Type B pancreatic cell (in vitro differentiated cells): Measurements from ENCODE around the gene KIAA0586. TPM values are rescaled to one million over a fixed set of nuclear protein-coding genes. Genes with fewer than 3 reads are reported as not detected.
"Not testable (repeated sequence)": the region's sequence is repeated elsewhere in the genome, so short reads cannot be mapped to it uniquely, and the experiment has no call there.

Source experiments
- DNase-seq: peaks from one replicate; pipeline ENCODE4 v3.0.0; 2021; ENCODE audit warnings: mixed read lengths; ENCODE audit not compliant: unreplicated experiment; ENCODE audit errors: extremely low spot score
- H3K27ac Mint-ChIP-seq: 2 replicates; pipeline ENCODE4 v1.8.0; 2021; ENCODE audit warnings: mild to moderate bottlenecking, mixed read lengths
- H3K27me3 Mint-ChIP-seq: 2 replicates; pipeline ENCODE4 v1.8.0; 2021; ENCODE audit warnings: mixed read lengths
- H3K36me3 Mint-ChIP-seq: 2 replicates; pipeline ENCODE4 v1.8.0; 2021; ENCODE audit warnings: mixed read lengths
- H3K4me1 Mint-ChIP-seq: one replicate; pipeline ENCODE4 v1.8.0; 2021; ENCODE audit warnings: mixed read lengths; ENCODE audit not compliant: unreplicated experiment
- H3K4me3 Mint-ChIP-seq: 2 replicates; pipeline ENCODE4 v1.8.0; 2021; ENCODE audit warnings: mild to moderate bottlenecking, mixed read lengths
- H3K9me3 Mint-ChIP-seq: 2 replicates; pipeline ENCODE4 v1.8.0; 2021; ENCODE audit warnings: mixed read lengths
- CTCF ChIP-seq: fragments of 200-600 bp; sonication (generic); conservative IDR thresholded peaks from 2 replicates; pipeline ENCODE4 v1.5.0; 2021; ENCODE audit warnings: antibody characterized with exemption, mild to moderate bottlenecking
- total RNA-seq: library from RNA; stranded (reverse); gene quantifications from 2 replicates; pipeline ENCODE4 v1.2.1, GENCODE V29; 2021; ENCODE audit warnings: low replicate concordance

KIAA0586 gene
- total RNA-seq, 1 donor from 2014 or later = 24.1 TPM

GRCh38 chr14:58584383-58584782, 156.9 kb downstream of the KIAA0586 start:
- no peaks in the 10 kb centered on the region for H3K4me1 Mint-ChIP-seq
- H3K27me3 Mint-ChIP-seq = no peaks in the 10 kb centered on the region
- no peak overlapping the region for H3K4me3 Mint-ChIP-seq
- no peak for DNase-seq
- H3K36me3 Mint-ChIP-seq = no peaks in the 10 kb centered on the region
- peaks cover 4% of the 10 kb centered on the region for H3K9me3 Mint-ChIP-seq
- no peak overlapping the region for H3K27ac Mint-ChIP-seq
- TF ChIP-seq CTCF = no peak

- no peak for TF ChIP-seq CTCF
- no peak overlapping the region for H3K4me3 Mint-ChIP-seq
- no peaks in the 10 kb centered on the region for H3K36me3 Mint-ChIP-seq
- no peak overlapping the region for H3K27ac Mint-ChIP-seq
- DNase-seq = no peak
- H3K4me1 Mint-ChIP-seq = no peaks in the 10 kb centered on the region
- H3K27me3 Mint-ChIP-seq = no peaks in the 10 kb centered on the region
- peaks cover 4% of the 10 kb centered on the region for H3K9me3 Mint-ChIP-seq
Observed at GRCh38 chr14:58587271-58587670, 159.8 kb downstream of the KIAA0586 start.

- H3K36me3 Mint-ChIP-seq, H3K4me1 Mint-ChIP-seq, DNase-seq, H3K9me3 Mint-ChIP-seq, H3K27ac Mint-ChIP-seq, H3K4me3 Mint-ChIP-seq, H3K27me3 Mint-ChIP-seq: not testable (repeated sequence)
Observed at GRCh38 chr14:58588321-58588720, 160.8 kb downstream of the KIAA0586 start.

GRCh38 chr14:58593977-58594376, 166.5 kb downstream of the KIAA0586 start:
- no peaks in the 10 kb centered on the region for H3K4me1 Mint-ChIP-seq
- no peak for DNase-seq
- H3K27ac Mint-ChIP-seq = no peak overlapping the region
- H3K4me3 Mint-ChIP-seq = no peak overlapping the region
- no peaks in the 10 kb centered on the region for H3K27me3 Mint-ChIP-seq
- no peaks in the 10 kb centered on the region for H3K36me3 Mint-ChIP-seq
- TF ChIP-seq CTCF = no peak
- H3K9me3 Mint-ChIP-seq = no peaks in the 10 kb centered on the region

- H3K4me1 Mint-ChIP-seq = no peaks in the 10 kb centered on the region
- H3K36me3 Mint-ChIP-seq = no peaks in the 10 kb centered on the region
Observed at GRCh38 chr14:58597041-58597440, 169.5 kb downstream of the KIAA0586 start.

More at GRCh38 chr14:58597041-58597440, 169.5 kb downstream of the KIAA0586 start:
- Mint-ChIP-seq H3K4me3 (no peak overlapping the region), H3K9me3 (no peaks in the 10 kb centered on the region), H3K27ac (no peak overlapping the region), H3K27me3 (peaks cover 3% of the 10 kb centered on the region)
- no peak for DNase-seq
- TF ChIP-seq CTCF = no peak
